ENCODE data around the gene RNF111. TPM values are rescaled to one million over a fixed set of nuclear protein-coding genes. Genes with fewer than 3 reads are reported as not detected.

Gene RNF111
- total RNA-seq, 1 donor = 22.8 TPM

GRCh38 chr15:59104602-59104911 is 117.1 kb downstream of the RNF111 start:
- TF ChIP-seq CTCF (IDR thresholded peaks at IDR 0.05; ENCODE audit: insufficient read depth, low read length) = no peak
- DNase-seq (ENCODE audit: low read depth) = no peak
- H3K4me3 ChIP-seq (ENCODE audit: low read depth, low read length) = peak overlapping the region; percentile 94

- peak within 1 kb of the TSS; percentile 94 for H3K4me3 ChIP-seq (ENCODE audit: low read depth, low read length)
- DNase-seq (ENCODE audit: low read depth) = peak; percentile 94
- no peak for TF ChIP-seq CTCF (IDR thresholded peaks at IDR 0.05; ENCODE audit: insufficient read depth, low read length)
Measured at GRCh38 chr15:59104912-59105732, 117.7 kb downstream of the RNF111 start, which contains the start of gene CCNB2. Gene CCNB2, plus strand, starts transcription at chr15:59105146. Its CDS starts 123 bp downstream, at chr15:59105269.

- DNase-seq (ENCODE audit: low read depth) = no peak
- peak overlapping the region; percentile 94 for H3K4me3 ChIP-seq (ENCODE audit: low read depth, low read length)
- peak; percentile 24 for TF ChIP-seq CTCF (IDR thresholded peaks at IDR 0.05; ENCODE audit: insufficient read depth, low read length)
Measured at GRCh38 chr15:59105854-59106253, 118.4 kb downstream of the RNF111 start.

GRCh38 chr15:59111251-59111650 is 123.8 kb downstream of the RNF111 start:
- no peak for TF ChIP-seq CTCF (IDR thresholded peaks at IDR 0.05; ENCODE audit: insufficient read depth, low read length)
- DNase-seq (ENCODE audit: low read depth) = no peak
- no peak overlapping the region for H3K4me3 ChIP-seq (ENCODE audit: low read depth, low read length)

- no peak for TF ChIP-seq CTCF (IDR thresholded peaks at IDR 0.05; ENCODE audit: insufficient read depth, low read length)
- DNase-seq (ENCODE audit: low read depth) = peak; percentile 44
Measured at GRCh38 chr15:59115047-59115446, 127.6 kb downstream of the RNF111 start.

GRCh38 chr15:59116141-59116540 is 128.7 kb downstream of the RNF111 start:
- TF ChIP-seq CTCF (IDR thresholded peaks at IDR 0.05; ENCODE audit: insufficient read depth, low read length) = no peak
- H3K4me3 ChIP-seq (ENCODE audit: low read depth, low read length) = no peak overlapping the region
- DNase-seq (ENCODE audit: low read depth) = peak; percentile 70

More at GRCh38 chr15:59115047-59115446, 127.6 kb downstream of the RNF111 start:
- H3K4me3 ChIP-seq (ENCODE audit: low read depth, low read length) = no peak overlapping the region
